ENCODE measurements around the gene SDHD. TPM values are rescaled to one million over a fixed set of nuclear protein-coding genes. Genes with fewer than 3 reads are reported as not detected.

The SDHD gene
- total and polyA plus RNA-seq, 9 of the 15 experiments (the other 6 are each of a cell fraction or from before 2014, with no cell fraction given), result 150 to 1,225 (median 215) TPM

DNA sequence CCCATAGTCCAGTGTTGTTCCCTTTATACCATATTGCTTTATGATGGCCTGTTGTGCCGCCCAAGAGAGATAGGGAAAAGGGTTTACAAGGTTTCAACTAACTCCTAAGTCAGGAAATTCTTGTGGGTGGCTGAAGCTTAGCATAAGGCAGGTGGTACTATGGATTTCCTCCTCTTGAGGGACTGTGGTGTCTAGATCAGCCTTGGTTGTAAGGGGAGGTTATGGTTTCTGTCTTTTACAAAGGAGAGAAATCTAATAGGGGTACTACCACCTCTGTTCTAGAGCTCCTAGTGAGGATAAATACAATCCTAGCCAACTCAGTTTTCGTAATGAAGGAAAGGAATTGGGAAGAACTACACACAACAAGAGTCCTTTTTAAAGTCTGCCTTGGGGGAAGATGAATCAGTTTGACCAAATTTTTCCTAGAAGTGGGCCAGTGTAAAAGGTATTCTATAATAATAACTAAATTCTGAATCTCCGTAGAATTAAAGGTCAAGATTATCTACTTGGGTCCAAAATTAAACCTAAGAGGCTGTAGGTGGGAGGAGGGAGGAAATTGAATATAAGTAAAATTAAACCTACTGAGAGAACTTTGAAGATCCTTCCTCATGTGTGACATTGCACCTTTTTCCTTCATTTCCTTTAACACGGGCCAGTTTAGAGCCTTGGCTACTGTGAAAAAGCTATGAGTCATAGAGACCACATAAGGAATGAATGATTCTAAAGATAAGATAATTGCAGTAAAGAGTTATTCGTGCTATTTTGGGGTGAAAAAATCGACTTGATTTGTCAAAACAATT lies 44.3 kb upstream of the SDHD start (continued):
- TF ChIP-seq POLR2H (tag; IDR thresholded peaks at IDR 0.05; ENCODE audit: low read depth) (peak; percentile 42), CBX3 (IDR thresholded peaks at IDR 0.05; ENCODE audit: borderline replicate concordance in 1 of 2, low read length in 2 of 2) (no peak), ARID1B (IDR thresholded peaks at IDR 0.05) (peak; percentile 90), NUFIP1 (IDR thresholded peaks at IDR 0.05; ENCODE audit: partially characterized antibody) (peak; percentile 12), NFE2 (IDR thresholded peaks at IDR 0.05; ENCODE audit: low read depth) (peak; percentile 82), NR2C1 (IDR thresholded peaks at IDR 0.05) (no peak), NR2C1 (tag; IDR thresholded peaks at IDR 0.05) (no peak), EP300 (IDR thresholded peaks at IDR 0.05; ENCODE audit: low read length) (peak; percentile 32; the same call in 1 of the 2 replicates), DPF2 (IDR thresholded peaks at IDR 0.05) (peak; percentile 96), SMARCB1 (IDR thresholded peaks at IDR 0.05; ENCODE audit: insufficient read length, low read depth) (peak; percentile 82), SRF (CRISPR knock-in tag; IDR thresholded peaks at IDR 0.05) (peak in 1 of 2 experiments; percentile 85; a peak in 2 of 4 replicates), MTF1 (CRISPR knock-in tag; IDR thresholded peaks at IDR 0.05; ENCODE audit: borderline replicate concordance) (no peak), MEF2A (IDR thresholded peaks at IDR 0.05; ENCODE audit: control insufficient read depth, low read depth, low read length) (0 out of 2 replicates have a peak, but pooled peaks have one; percentile 14), TEAD4 (IDR thresholded peaks at IDR 0.05; ENCODE audit: low read length) (peak; percentile 64), TEAD4 (CRISPR knock-in tag; IDR thresholded peaks at IDR 0.05; ENCODE audit: borderline replicate concordance) (no peak), MAFF (IDR thresholded peaks at IDR 0.05; ENCODE audit: low read length) (peak; percentile 43; the same call in 1 of the 2 replicates), L3MBTL2 (IDR thresholded peaks at IDR 0.05) (peak; percentile 47; the same call in 1 of the 2 replicates), FOSL1 (tag; conservative IDR thresholded peaks at IDR 0.05) (peak; percentile 98), JUND (IDR thresholded peaks at IDR 0.05; ENCODE audit: borderline replicate concordance, low read depth, low read length) (peak; percentile 96), JUND (tag; IDR thresholded peaks at IDR 0.05; ENCODE audit: borderline replicate concordance, low read depth, low read length) (peak; percentile 98), SMARCC2 (IDR thresholded peaks at IDR 0.05; ENCODE audit: low read depth) (peak; percentile 90), FOS (IDR thresholded peaks at IDR 0.05; ENCODE audit: extremely low read depth, insufficient read length) (peak; percentile 59), TBL1XR1 (IDR thresholded peaks at IDR 0.05; ENCODE audit: low read length in 2 of 2) (peak in 1 of 2 experiments; percentile 30; a peak in 1 of 4 replicates), ZNF24 (IDR thresholded peaks at IDR 0.05) (peak; percentile 96), GATAD2B (IDR thresholded peaks at IDR 0.05; ENCODE audit: borderline replicate concordance) (0 out of 2 replicates have a peak, but pooled peaks have one; percentile 54), C11orf30 (IDR thresholded peaks at IDR 0.05; ENCODE audit: low read depth) (peak; percentile 74)
- TF ChIP-seq, protein P1, sequence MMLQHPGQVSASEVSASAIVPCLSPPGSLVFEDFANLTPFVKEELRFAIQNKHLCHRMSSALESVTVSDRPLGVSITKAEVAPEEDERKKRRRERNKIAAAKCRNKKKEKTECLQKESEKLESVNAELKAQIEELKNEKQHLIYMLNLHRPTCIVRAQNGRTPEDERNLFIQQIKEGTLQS (IDR thresholded peaks at IDR 0.05), result peak; percentile 93
- TF ChIP-seq, protein P1 (CRISPR knock-in tag; conservative IDR thresholded peaks at IDR 0.05), result no peak; the same call in 1 of the 2 replicates
- TF ChIP-seq, protein P2, sequence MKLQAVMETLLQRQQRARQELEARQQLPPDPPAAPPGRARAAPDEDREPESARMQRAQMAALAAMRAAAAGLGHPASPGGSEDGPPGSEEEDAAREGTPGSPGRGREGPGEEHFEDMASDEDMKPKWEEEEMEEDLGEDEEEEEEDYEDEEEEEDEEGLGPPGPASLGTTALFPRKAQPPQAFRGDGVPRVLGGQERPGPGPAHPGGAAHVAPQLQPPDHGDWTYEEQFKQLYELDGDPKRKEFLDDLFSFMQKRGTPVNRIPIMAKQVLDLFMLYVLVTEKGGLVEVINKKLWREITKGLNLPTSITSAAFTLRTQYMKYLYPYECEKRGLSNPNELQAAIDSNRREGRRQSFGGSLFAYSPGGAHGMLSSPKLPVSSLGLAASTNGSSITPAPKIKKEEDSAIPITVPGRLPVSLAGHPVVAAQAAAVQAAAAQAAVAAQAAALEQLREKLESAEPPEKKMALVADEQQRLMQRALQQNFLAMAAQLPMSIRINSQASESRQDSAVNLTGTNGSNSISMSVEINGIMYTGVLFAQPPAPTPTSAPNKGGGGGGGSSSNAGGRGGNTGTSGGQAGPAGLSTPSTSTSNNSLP (IDR thresholded peaks at IDR 0.05; ENCODE audit: borderline replicate concordance, low read depth, low read length), result peak; percentile 56; the same call in 1 of the 2 replicates

Measured in K562 (cell line).